ENCODE measurements around the gene RPS6KC1. TPM values are rescaled to one million over a fixed set of nuclear protein-coding genes. Genes with fewer than 3 reads are reported as not detected.

Gene RPS6KC1
- total RNA-seq, 1 experiment from 2014 or later = 16.9 TPM

- no peak overlapping the region for H3K56ac ChIP-seq (ENCODE audit: insufficient read length, low read depth, low read length)
- H2BK120ac ChIP-seq (ENCODE audit: low read depth, low read length, poor library complexity, severe bottlenecking) = no peak overlapping the region
- TF ChIP-seq CTCF (conservative IDR thresholded peaks at IDR 0.05) = no peak
- H3K4me1 ChIP-seq (ENCODE audit: insufficient read depth, low read length) = no peaks in the 10 kb centered on the region; the same call in 1 of the 2 replicates
- no peaks in the 10 kb centered on the region for H3K79me1 ChIP-seq (ENCODE audit: insufficient read depth, low read depth, low read length, poor library complexity, severe bottlenecking)
- no peak overlapping the region for H3K4me2 ChIP-seq (ENCODE audit: insufficient read depth, insufficient read length, low read length)
- H4K5ac ChIP-seq (ENCODE audit: insufficient read length, low read depth, low read length) = no peak overlapping the region
- H2AK5ac ChIP-seq (ENCODE audit: insufficient read length, low read length) = no peak overlapping the region
- no peaks in the 10 kb centered on the region for H3K9me3 ChIP-seq (ENCODE audit: control insufficient read depth, low read depth, low read length)
- Mint-ChIP-seq H3K36me3 (ENCODE audit: insufficient read depth in 1 of 3, low read depth in 3 of 3) (peaks cover 5 to 7% (median 5%) of the 10 kb centered on the region in 3 experiments), H3K4me3 (no peak overlapping the region), H3K9me3 (no peaks in the 10 kb centered on the region), H3K27ac (no peak overlapping the region), H3K27me3 (ENCODE audit: low read depth) (no peaks in the 10 kb centered on the region), H3K4me1 (peaks cover 6 to 7% of the 10 kb centered on the region in 2 experiments)
- H2BK15ac ChIP-seq (ENCODE audit: low read depth, low read length) = no peak overlapping the region
- H2AFZ ChIP-seq (ENCODE audit: low read length) = no peak overlapping the region
- DNase-seq = no peak
- no peaks in the 10 kb centered on the region for H3K27me3 ChIP-seq (ENCODE audit: insufficient read depth, low read length)
- H3K23me2 ChIP-seq (ENCODE audit: insufficient read length, low read depth, low read length, poor library complexity, severe bottlenecking) = no peaks in the 10 kb centered on the region
- H2BK12ac ChIP-seq (ENCODE audit: insufficient read length, low read depth, low read length) = no peak overlapping the region
- no peak overlapping the region for H3K27ac ChIP-seq (ENCODE audit: insufficient read length, low read depth, low read length)
- no peak overlapping the region for H3K23ac ChIP-seq (ENCODE audit: insufficient read length, low read depth, low read length)
- no peak overlapping the region for H3K18ac ChIP-seq (ENCODE audit: insufficient read length, low read depth, low read length)
- H3K14ac ChIP-seq (ENCODE audit: insufficient read depth, low read length) = no peak overlapping the region
- no peak overlapping the region for H3K9ac ChIP-seq (ENCODE audit: extremely low read depth, insufficient read length, low read length)
- H3T11ph ChIP-seq (ENCODE audit: low read length) = no peak overlapping the region
- H2BK20ac ChIP-seq (ENCODE audit: low read depth, low read length, poor library complexity, severe bottlenecking) = no peak overlapping the region
- H3K79me2 ChIP-seq (ENCODE audit: insufficient read depth, low read length) = no peaks in the 10 kb centered on the region
- no peaks in the 10 kb centered on the region for H4K20me1 ChIP-seq (ENCODE audit: control insufficient read depth, insufficient read depth, insufficient read length)
- H4K91ac ChIP-seq (ENCODE audit: insufficient read length, low read depth, low read length) = no peak overlapping the region
- H2BK5ac ChIP-seq (ENCODE audit: insufficient read length, low read length) = no peak overlapping the region
- H4K8ac ChIP-seq (replicated peaks; ENCODE audit: insufficient read length, low read depth, low read length) = no peak overlapping the region
- no peak overlapping the region for H3K4ac ChIP-seq (ENCODE audit: low read depth, low read length)
- WGBS (ENCODE audit: extremely low coverage, insufficient read length, low lambda C conversion rate) = no CpG with 5 or more reads among the region's 1 CpG
Measured at GRCh38 chr1:213106298-213106697, 55.3 kb downstream of the RPS6KC1 start.

Measured in H9 (cell line).